Epithelial cell of prostate (primary cell): ENCODE measurements around the gene VAV3.
A peak's percentile ranks its signal among the peaks of the same experiment; 100 is the strongest.

Experiments
- DNase-seq: peaks from one replicate; pipeline ENCODE4 v3.0.0-alpha.2; 2011; ENCODE audit warnings: low read depth, low spot score
- H3K27ac ChIP-seq: fragments of 450-650 bp; 2 replicates; pipeline ENCODE4 v1.5.1; 2017; ENCODE audit warnings: mild to moderate bottlenecking

The VAV3 gene

DNA sequence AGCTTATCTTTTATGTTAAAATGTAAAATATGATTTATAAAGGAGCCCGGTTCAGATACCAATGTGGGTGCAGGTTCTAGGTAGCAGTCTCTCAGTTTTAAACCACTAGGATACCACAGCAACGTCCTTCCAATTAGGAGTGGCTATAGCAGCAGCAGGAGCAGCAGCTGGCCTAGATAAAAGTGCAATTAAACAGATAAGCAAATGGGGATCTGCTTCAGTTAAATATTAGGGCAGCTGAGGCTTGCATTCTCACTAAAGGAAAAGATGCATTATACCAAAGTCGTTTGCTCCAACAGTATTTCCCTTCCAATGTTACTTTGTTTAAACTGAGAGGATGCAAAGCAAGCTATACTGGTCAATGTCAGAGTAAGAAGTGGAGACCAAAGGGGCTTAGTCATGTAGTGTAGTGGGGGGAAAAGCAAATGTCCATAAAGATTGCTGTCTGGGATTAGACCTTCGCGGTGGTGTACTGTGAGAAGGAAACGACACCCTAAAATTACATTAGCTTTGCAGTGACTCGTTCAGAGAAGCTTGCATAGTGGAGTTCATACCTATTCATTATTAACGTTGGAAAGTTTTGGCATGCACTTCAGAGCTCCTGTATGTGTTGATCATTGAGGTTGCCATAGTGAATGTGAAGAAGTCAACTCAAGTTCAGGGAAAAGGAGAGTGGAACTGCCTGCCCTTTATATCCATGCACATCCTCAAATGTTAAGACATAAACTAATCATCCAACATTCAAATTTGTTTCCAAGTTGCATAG, 272.2 kb downstream of the VAV3 start:
- DNase-seq, result no peak
- no peak overlapping the region for H3K27ac ChIP-seq

DNA sequence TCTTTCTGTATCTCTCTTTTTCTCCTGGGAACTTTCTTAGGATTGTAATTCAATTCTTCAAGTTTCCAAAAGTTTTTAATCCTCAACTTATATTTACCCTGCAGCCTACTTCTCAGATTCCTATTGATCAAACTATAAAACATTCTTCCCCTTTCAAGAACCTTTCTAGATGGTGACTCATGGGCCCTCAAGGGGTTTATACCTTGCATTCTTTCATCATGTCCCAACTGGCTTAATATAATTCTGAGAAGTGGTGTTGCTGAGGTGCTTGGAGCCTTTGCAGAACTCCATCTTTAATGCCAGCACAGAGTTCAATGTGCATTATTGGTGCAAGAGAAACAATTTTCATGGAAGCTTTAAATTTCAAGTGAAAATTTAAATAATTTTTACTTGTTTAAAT, 273.4 kb downstream of the VAV3 start:
- peak; percentile 58 for DNase-seq

DNA sequence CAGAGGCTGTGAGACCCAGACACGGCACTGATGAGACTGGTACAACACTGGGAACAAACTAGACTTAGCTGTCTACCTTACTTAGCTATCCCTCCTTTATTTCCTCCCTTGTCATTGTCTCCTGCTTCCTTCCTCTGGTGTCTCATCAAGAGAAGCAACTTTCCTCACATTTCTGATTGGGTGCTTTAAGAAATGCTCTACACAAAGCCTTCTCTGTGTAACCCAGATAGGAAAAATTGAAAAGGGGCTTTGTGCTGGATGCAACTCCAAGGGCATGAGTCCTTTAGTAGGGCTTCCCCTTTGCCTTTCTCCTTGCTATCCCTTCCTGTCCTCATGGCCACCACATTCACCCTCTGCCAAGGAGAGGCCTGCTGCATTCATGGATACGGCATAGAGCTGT, 274.5 kb downstream of the VAV3 start:
- DNase-seq, result no peak
- H3K27ac ChIP-seq, result no peak overlapping the region

More for the DNA sequence above, 273.4 kb downstream of the VAV3 start:
- H3K27ac ChIP-seq, result no peak overlapping the region

DNA sequence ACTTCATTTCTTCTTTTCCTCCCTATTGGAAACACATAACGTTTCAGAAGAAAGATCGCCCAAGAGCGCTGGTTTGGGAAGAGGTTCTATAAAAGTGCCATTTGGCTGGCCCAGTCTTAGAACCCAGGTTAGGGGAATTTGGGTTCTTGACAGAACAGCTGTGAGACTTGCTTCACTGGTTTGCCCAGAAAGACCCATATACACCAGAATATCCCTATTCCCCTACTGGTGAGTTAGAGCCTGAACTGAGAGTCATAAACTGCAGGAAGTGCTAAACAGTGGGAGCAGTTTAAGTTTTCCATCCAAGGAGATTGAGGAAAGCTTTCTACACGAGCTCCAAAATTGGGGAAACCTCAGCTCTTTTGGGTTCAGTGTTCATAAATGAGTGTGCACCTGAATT, 275.2 kb downstream of the VAV3 start:
- DNase-seq, result no peak
- H3K27ac ChIP-seq, result peak overlapping the region; percentile 34

DNA sequence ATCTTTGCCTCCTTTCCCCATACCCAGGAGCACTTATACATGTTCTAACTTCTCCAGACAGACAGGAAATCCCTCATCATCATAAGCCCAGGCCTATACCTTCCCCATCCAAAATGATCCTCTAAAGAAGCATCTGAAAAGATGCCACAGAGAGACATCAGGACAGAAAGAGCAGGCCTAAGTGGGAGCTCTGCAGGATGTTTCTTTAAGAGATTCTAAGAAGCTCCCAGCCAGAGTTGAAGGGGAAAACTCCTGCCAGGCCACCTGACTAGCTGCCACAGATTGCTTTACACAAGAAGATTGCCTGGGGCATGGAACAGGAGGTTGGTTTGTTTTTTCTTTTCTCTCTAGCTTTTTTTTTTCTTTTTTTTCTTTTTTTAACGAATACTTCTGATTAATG, 275.8 kb downstream of the VAV3 start:
- H3K27ac ChIP-seq, result peak overlapping the region; percentile 34
- no peak for DNase-seq

DNA sequence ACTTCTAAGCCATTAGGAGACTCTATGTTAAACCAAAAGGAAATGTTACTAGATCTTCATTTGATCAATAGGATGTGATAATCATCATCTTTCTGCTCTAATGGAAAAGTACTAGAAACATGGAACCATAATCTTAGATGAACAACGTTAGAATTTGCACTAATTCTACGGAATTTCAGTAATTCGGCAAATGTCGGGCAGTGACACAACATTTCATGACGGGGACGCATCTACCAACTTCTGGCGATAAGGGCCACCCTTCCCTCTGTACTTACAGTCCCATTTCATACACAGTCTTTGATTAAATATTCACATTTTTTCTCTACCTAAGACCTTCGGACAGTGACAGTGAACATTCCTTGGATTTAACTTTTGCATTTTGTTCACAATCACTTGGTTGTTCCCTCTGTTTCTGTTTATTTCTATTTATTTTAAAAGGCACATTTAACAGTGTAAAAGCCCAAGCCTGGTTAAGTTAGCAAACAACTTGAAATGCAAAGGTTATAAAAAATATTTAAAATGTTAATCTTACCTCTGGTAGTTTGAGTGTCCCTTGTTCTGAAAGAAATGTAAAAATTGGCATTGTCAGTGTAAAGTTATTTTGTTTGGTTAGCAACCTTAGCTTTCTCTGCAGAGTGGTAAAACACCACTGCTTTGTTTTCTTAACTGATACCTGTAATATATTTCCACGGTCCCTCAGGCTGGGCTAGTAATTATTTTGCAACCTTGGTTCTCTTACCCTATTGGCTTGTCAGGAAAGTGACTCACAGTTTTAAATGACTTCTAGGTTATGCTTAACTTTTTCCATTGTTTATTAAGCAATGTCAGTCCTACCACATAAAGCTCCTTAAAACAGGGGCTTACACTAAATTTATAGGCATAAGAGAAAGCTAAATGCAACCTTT, 276.9 kb downstream of the VAV3 start:
- DNase-seq, result peak; percentile 57
- peak overlapping the region; percentile 34 for H3K27ac ChIP-seq

DNA sequence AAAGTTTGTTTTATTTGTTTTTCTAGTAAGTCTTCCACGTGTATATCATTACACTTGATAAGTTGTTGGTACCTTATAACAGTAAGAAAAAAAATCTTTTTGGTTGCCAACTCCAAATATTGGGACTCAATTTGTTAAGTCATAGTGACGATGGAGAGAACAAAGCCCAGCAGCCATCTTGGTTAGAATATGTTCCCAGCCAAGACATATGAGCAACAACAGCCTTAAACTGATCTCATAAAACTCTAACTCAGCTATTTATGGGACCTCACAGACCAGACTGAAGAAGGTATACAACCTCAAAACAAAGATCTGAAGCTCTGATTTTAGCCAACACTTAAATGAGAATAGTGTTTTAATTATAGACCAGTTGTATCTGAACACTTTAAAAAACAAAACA, 281.3 kb downstream of the VAV3 start:
- no peak for DNase-seq
- H3K27ac ChIP-seq, result peak overlapping the region; percentile 74

DNA sequence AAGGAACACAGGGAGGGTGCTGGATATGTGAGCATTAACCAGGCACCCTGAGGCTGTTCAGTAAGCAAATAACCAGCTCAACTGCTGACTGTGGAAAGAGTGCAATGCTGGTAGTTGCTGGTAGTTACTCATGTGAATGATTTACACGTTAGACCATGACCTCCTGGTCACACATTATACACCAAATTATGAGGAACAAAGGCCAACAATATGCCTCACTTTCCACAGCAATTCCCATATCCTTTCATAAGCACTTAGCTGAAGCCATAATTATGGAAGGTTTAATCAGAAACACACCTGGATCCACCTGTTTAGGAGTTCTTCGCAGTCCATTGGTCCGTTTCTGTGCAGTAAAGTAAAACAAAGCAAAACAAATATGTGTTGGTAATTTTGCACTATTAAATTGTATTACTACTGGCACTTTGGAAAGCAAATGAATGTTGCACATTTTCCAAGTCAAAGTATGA, 281.8 kb downstream of the VAV3 start:
- DNase-seq, result peak; percentile 45
- H3K27ac ChIP-seq, result peak overlapping the region; percentile 74

DNA sequence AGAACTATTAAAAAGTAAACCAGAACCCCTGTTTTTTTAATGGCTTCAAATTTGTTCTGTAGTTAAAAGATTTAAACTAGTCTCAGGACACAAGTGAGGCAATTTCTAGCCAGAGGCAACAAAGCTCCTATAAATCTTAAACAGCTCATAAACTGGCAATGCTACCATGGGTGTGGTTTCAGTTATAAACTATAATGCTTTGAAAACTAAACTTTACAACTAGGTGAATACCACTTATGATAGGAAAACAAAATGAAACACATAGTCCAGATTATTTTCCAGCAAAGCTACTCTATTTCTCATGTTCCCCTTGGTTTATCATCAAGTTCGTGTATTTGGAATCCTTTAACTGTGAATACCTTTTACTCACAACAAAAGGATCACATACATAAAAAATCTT, 282.5 kb downstream of the VAV3 start:
- DNase-seq, result peak; percentile 43
- H3K27ac ChIP-seq, result peak overlapping the region; percentile 74

DNA sequence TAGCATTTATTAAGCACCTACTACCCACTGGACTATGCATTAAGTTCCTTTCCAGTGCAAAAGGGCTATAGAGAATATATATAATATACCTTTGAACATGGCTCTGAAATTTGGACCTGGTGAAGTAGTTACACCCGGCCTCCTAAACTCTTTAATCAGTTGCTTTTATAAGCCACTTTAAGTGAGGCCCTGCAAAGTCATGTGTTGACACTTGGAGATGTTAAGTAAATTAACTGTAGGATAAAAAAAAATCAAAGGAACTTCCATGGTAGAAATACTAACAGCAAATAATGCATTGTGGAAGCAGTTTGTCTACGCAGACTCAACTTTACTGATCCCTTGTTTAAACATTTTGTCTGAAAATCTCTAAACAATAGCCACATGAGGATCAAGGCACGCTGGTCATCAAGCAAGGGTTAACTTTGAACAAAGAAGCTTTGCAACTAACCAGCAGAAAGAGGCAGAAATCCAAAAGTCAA, 283.9 kb downstream of the VAV3 start:
- peak overlapping the region; percentile 74 for H3K27ac ChIP-seq
- no peak for DNase-seq

DNA sequence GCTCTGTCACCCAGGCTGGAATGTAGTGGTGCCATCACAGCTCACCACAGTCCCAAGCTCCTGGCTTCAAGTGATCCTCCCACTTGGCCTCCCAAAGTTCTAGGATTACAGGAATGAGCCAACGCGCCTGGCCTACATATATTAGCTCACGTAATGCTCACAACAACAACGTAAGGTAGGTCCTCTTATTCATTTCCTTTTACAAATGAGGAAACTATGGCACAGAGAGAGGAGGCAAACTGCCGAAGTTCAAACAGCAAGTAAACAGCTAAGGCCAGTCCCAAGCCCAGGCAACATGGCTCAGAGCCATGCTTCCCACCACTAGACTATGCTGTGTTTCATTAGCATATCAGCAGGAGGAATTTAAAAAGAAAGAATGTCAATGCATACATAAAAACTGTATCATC, 284.4 kb downstream of the VAV3 start:
- DNase-seq, result no peak
- peak overlapping the region; percentile 74 for H3K27ac ChIP-seq

DNA sequence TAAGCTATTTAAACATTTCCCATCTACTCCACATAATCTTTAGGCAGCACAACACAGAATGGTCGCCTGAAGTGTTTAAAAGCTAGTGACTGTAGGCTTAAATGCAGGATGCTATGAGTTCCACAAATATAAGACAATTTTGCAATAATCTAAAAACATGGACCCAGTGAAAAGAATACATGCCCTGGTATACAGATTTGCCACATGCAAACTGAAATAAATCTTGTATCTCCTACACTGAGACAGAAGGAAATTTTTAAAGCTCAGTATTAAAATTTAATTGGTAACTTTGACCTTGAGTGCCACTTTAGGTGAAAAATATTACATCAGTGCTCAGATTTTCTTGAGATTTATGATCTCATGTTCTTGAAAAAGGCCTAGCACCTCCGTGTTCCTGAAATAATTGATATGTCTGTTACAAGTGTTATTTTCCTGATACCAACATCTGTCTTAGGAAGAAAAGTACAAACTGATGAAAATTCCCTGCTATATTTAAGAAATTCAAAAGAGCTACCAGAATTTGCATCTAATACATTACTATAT, 285.5 kb downstream of the VAV3 start:
- DNase-seq, result no peak
- H3K27ac ChIP-seq, result no peak overlapping the region

DNA sequence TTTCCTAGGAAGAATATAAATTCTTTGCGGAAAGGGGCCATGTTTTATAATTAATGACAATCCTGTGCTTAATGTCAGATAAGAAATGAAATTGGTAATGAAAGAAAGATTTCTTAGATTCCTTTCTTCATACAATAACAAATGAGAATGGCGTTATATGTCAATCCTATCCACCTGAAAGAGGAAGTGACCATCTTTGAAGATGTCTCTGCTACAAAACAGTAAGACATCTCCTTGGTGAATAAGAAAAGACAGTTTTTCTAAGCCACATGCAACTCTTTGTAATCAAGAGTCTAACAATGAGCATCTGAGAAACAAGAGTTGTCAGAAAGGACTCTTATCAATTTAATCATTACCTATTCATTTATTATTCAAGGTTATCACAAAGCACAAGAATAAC, 286.0 kb downstream of the VAV3 start:
- DNase-seq, result no peak

DNA sequence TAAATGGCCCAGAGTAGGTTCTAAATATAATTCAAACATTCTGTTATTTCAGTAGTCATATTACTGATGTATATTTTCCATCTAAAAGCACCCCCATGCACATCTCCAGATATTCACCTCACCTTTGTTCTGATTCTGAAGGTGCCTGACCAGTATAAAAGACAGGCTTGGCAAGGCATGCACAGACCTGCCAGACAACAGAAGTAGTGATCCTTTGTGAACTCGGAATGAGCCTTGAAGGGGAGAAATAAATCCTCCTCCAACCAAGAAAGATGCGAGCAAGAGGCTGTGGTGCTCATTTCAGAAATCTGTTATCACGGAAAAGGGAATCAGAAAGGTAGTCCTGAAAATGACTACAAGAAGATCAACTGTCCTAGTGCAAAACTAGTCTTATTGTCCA, 287.3 kb downstream of the VAV3 start:
- H3K27ac ChIP-seq, result peak overlapping the region; percentile 63
- no peak for DNase-seq

More for the DNA sequence above, 286.0 kb downstream of the VAV3 start:
- no peak overlapping the region for H3K27ac ChIP-seq

DNA sequence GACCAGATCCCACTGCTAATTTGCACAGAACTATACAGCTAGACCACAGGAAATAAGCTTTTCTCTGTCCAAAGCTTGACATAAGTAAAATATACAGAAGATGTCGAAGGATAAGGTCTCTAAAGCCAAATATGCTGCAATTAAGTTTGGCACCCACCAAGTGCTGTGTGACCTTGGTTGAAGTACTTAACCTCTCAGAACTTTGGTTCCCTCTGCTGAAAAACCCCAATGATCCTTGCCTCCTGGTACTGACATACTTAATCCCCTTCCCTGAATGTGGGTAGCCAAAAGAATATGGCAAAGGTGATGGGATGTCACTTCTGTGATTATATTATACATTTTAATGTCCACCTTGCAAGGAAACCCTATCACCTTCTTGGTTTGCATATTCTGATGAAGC, 290.5 kb downstream of the VAV3 start:
- no peak for DNase-seq
- H3K27ac ChIP-seq, result no peak overlapping the region

DNA sequence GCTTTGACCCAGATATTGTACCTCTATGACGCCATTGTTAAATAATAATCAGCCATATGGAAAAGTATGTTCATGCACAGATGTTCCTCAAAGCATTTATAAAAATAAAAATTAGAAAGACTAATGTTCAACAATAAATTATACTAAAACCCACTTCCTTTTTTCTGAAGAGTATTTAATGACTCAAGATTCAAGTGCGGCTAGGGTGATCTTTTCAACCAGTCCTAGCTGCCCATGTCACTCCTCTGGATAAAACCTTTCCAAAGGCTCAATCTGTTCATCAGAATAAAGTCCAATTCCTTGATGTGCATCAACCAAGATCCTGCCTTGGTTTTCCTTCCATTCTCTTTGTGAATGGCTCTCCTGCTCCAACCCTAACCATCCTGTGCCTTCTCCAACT, 292.0 kb downstream of the VAV3 start:
- no peak for DNase-seq
- no peak overlapping the region for H3K27ac ChIP-seq

DNA sequence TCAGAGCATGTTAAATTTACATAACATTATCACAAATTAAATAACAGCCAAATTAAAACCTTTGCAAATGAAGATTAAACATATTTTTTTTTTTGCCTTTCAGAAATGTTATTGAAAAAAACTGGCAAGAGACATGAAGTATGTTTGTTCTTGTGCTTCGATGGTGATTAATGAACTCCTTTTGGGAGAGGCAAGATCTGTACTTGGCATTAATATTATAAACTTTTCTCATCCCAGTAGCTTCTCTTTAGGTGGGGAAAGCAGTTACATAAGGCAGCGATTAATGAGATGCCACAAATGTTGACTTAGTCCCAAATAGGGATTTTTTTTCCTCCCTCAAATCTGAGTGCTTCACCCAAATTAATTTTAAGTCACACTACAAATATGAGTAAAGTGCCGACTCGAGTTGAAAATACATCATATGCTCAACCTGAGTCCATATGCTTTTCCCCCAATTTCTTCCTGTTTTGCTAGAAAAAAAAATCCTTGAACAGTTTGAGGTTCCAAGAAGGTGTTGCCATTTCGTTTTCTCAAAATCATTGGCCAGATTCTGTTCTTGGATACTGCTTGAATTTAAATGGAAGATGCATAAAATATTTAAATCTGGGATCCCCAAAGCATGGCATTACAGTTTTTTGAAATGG, 294.5 kb downstream of the VAV3 start:
- DNase-seq, result no peak
- peak overlapping the region; percentile 62 for H3K27ac ChIP-seq

DNA sequence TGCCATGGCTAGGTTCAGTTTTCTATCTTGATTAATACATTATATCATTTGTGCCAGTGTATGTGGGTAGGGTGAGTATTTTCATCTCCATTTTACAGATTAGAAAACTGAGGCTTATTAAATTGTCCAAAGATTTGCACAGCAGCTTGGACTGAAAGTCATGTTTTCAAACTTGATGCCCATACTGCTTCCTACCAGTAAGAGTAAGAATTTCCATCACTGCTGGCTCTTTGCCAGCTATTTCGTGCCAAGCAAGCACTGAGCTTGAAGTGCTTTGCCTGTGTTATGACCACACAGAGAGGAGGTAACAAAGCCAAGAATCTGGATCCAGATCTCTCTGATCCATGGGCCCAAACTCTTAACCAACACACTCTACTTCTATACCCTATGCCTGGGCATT, 295.0 kb downstream of the VAV3 start:
- H3K27ac ChIP-seq, result peak overlapping the region; percentile 62
- peak; percentile 33 for DNase-seq

DNA sequence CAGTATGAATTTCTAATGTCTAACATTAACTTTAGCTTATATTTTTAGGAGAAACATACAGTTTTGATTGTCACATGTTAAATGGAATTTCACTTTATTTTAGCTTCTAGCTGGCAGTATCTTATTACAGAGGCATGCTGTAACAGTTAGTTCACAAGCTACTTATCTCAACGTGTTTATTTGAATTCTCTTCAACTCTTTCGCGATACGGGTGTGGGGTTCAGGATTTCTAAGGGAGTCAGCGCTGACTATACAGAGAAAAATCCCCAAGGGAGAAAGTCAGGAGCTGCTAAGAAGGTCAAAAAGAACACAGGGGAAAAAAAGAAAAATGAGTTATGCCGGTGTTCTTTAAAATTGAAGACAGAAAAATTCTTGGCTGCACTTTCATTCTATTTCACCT, 296.2 kb downstream of the VAV3 start:
- H3K27ac ChIP-seq, result peak overlapping the region; percentile 62
- no peak for DNase-seq

DNA sequence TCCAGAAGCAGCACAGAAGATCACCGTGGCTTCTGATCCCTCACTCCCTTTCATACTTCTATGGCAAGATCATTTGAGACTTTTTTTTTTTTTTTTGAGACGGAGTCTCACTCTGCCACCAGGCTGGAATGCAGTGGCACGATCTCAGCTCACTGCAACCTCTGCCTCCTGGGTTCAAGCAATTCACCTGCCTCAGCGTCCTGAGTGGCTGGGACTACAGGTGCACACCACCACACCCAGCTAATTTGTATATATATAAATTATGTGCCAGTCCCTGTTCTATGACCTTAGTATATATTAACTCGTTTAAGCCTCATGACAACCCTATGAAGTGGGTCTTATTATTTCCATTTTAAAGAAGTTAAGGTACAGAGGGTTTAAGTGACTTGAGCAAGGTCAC, 298.5 kb downstream of the VAV3 start:
- no peak for DNase-seq
- no peak overlapping the region for H3K27ac ChIP-seq
